ENCODE data around the gene MOB2. TPM values are rescaled to one million over a fixed set of nuclear protein-coding genes. Genes with fewer than 3 reads are reported as not detected.

The MOB2 gene
- total and polyA plus RNA-seq, 2 donors (not counting 1 experiment from before 2014, with no cell fraction given) = 13.1 to 30.1 TPM

DNA sequence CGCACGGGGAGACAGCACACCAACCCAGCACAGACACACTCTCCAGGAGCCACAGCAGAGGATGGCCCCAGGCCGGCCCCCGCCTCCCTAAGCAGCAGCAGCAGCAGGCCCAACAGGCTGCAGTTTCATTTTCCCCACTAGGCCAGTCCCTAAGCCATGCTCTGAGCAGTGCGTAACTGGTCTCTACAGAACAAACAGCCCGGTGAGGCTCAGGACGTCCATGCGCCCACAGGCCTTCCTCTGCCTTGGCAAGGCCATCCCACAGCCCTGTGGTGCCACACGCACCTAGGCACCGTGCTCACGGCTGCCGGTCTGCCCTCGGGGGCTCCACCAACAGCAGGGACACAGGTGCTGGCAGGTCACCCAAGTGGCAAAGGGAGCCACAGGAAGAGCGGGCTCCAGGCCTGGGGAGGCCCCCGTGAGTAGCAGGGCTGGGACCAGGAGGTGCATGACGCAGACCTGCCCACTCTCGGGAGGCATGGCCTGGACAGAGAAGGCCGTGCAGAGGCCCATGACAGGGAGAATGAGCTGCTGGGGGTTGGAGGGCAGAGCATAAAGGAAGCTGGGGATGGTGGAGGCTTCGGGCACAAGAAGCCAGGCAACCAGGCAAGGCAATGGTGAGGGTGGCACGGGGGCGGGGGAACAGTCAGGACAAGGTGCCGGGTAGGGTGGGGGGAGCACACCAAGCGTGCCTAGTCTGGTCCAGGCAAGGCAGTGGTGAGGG lies 1.4 kb upstream of the MOB2 start:
- peaks cover 3% of the 10 kb centered on the region for H4K20me1 ChIP-seq (ENCODE audit: control insufficient read depth, extremely low read depth, insufficient read depth, low read length)

GRCh38 chr11:1487091-1487850 lies 692 bp upstream of the MOB2 start:
- peaks cover 4% of the 10 kb centered on the region for H3K79me2 ChIP-seq (ENCODE audit: control insufficient read depth, insufficient read depth, low read length)
- no peaks in the 10 kb centered on the region for H3K27me3 ChIP-seq (ENCODE audit: control insufficient read depth, insufficient read depth, low read length)
- no peak overlapping the region for H3K4me3 ChIP-seq (replicated peaks in 1 of 4; ENCODE audit: control extremely low read depth in 1 of 4, insufficient read depth in 1 of 4, low read depth in 3 of 4, low read length in 4 of 4)
- no peak overlapping the region for H3K9ac ChIP-seq (ENCODE audit: insufficient read depth, low read length)
- no peaks in the 10 kb centered on the region for H3K36me3 ChIP-seq (ENCODE audit: control insufficient read depth, insufficient read depth, low read length)
- TF ChIP-seq EZH2 (IDR thresholded peaks at IDR 0.05; ENCODE audit: low read length, missing control alignments) = no peak
- TF ChIP-seq, protein P1, sequence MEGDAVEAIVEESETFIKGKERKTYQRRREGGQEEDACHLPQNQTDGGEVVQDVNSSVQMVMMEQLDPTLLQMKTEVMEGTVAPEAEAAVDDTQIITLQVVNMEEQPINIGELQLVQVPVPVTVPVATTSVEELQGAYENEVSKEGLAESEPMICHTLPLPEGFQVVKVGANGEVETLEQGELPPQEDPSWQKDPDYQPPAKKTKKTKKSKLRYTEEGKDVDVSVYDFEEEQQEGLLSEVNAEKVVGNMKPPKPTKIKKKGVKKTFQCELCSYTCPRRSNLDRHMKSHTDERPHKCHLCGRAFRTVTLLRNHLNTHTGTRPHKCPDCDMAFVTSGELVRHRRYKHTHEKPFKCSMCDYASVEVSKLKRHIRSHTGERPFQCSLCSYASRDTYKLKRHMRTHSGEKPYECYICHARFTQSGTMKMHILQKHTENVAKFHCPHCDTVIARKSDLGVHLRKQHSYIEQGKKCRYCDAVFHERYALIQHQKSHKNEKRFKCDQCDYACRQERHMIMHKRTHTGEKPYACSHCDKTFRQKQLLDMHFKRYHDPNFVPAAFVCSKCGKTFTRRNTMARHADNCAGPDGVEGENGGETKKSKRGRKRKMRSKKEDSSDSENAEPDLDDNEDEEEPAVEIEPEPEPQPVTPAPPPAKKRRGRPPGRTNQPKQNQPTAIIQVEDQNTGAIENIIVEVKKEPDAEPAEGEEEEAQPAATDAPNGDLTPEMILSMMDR (conservative IDR thresholded peaks at IDR 0.05 in 1 of 2, IDR thresholded peaks at IDR 0.05 in 1 of 2; ENCODE audit: low read depth in 1 of 2, low read length in 2 of 2) = no peak
- no peak overlapping the region for H2AFZ ChIP-seq (ENCODE audit: low read length)
- no peak overlapping the region for H3K4me2 ChIP-seq (ENCODE audit: extremely low read depth, insufficient read depth, low read length)
- H3K27ac ChIP-seq (ENCODE audit: insufficient read depth, low read length) = no peak overlapping the region
- H3K9me3 ChIP-seq (ENCODE audit: control insufficient read depth, insufficient read depth, low read depth, low read length) = no peaks in the 10 kb centered on the region
- DNase-seq (ENCODE audit: low read depth in 2 of 2) = no peak
- H3K4me1 ChIP-seq (ENCODE audit: control insufficient read depth, extremely low read depth, insufficient read depth, low read length) = no peaks in the 10 kb centered on the region
- peaks cover 3% of the 10 kb centered on the region for H4K20me1 ChIP-seq (ENCODE audit: control insufficient read depth, extremely low read depth, insufficient read depth, low read length)

More for the DNA sequence above, 1.4 kb upstream of the MOB2 start:
- Histone ChIP-seq H3K4me2 (ENCODE audit: extremely low read depth, insufficient read depth, low read length) (no peak overlapping the region), H3K4me3 (replicated peaks in 1 of 4; ENCODE audit: control extremely low read depth in 1 of 4, insufficient read depth in 1 of 4, low read depth in 3 of 4, low read length in 4 of 4) (no peak overlapping the region), H3K27me3 (ENCODE audit: control insufficient read depth, insufficient read depth, low read length) (no peaks in the 10 kb centered on the region), H2AFZ (ENCODE audit: low read length) (no peak overlapping the region), H3K4me1 (ENCODE audit: control insufficient read depth, extremely low read depth, insufficient read depth, low read length) (no peaks in the 10 kb centered on the region), H3K9ac (ENCODE audit: insufficient read depth, low read length) (no peak overlapping the region), H3K27ac (ENCODE audit: insufficient read depth, low read length) (no peak overlapping the region), H3K9me3 (ENCODE audit: control insufficient read depth, insufficient read depth, low read depth, low read length) (no peaks in the 10 kb centered on the region), H3K79me2 (ENCODE audit: control insufficient read depth, insufficient read depth, low read length) (peaks cover 4% of the 10 kb centered on the region), H3K36me3 (ENCODE audit: control insufficient read depth, insufficient read depth, low read length) (no peaks in the 10 kb centered on the region)
- no peak for DNase-seq (ENCODE audit: low read depth in 2 of 2)
- TF ChIP-seq, protein P1 (conservative IDR thresholded peaks at IDR 0.05 in 1 of 2, IDR thresholded peaks at IDR 0.05 in 1 of 2; ENCODE audit: low read depth in 1 of 2, low read length in 2 of 2) = no peak
- TF ChIP-seq EZH2 (IDR thresholded peaks at IDR 0.05; ENCODE audit: low read length, missing control alignments) = no peak

DNA sequence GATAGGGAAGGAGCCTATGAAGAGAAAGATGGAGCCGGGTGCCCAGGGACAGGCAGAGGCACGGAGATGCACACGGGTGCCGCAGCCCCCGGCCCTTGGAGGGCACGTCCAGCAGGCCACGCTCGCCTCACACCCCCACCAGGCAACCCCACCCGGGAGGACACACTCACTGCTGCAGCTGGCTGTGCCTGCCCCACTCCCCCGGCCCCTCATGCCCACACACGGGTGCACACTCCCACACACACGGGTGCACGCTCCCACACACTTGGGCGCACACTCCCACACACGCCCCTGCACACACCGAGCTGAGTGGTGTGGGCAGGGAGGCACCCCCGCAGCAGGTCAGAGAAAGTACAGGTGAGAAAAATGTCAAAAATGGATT lies 1.1 kb downstream of the MOB2 start:
- Histone ChIP-seq H3K79me2 (ENCODE audit: control insufficient read depth, insufficient read depth, low read length) (no peaks in the 10 kb centered on the region), H3K9me3 (ENCODE audit: control insufficient read depth, insufficient read depth, low read depth, low read length) (no peaks in the 10 kb centered on the region), H3K27ac (ENCODE audit: insufficient read depth, low read length) (no peak overlapping the region), H2AFZ (ENCODE audit: low read length) (no peak overlapping the region), H3K27me3 (ENCODE audit: control insufficient read depth, insufficient read depth, low read length) (no peaks in the 10 kb centered on the region), H3K36me3 (ENCODE audit: control insufficient read depth, insufficient read depth, low read length) (no peaks in the 10 kb centered on the region), H4K20me1 (ENCODE audit: control insufficient read depth, extremely low read depth, insufficient read depth, low read length) (no peaks in the 10 kb centered on the region), H3K4me2 (ENCODE audit: extremely low read depth, insufficient read depth, low read length) (no peak overlapping the region), H3K4me1 (ENCODE audit: control insufficient read depth, extremely low read depth, insufficient read depth, low read length) (no peaks in the 10 kb centered on the region), H3K9ac (ENCODE audit: insufficient read depth, low read length) (no peak overlapping the region), H3K4me3 (replicated peaks in 1 of 4; ENCODE audit: control extremely low read depth in 1 of 4, insufficient read depth in 1 of 4, low read depth in 3 of 4, low read length in 4 of 4) (no peak overlapping the region)
- no peak for TF ChIP-seq EZH2 (IDR thresholded peaks at IDR 0.05; ENCODE audit: low read length, missing control alignments)
- TF ChIP-seq, protein P1 (conservative IDR thresholded peaks at IDR 0.05 in 1 of 2, IDR thresholded peaks at IDR 0.05 in 1 of 2; ENCODE audit: low read depth in 1 of 2, low read length in 2 of 2) = no peak
- DNase-seq (ENCODE audit: low read depth in 2 of 2) = no peak
